ENCODE measurements around the gene SYNE2. TPM values are rescaled to one million over a fixed set of nuclear protein-coding genes. Genes with fewer than 3 reads are reported as not detected.

SYNE2 gene
- total and polyA plus RNA-seq, 2 donors from 2014 or later: 65.9 to 461 TPM

DNA sequence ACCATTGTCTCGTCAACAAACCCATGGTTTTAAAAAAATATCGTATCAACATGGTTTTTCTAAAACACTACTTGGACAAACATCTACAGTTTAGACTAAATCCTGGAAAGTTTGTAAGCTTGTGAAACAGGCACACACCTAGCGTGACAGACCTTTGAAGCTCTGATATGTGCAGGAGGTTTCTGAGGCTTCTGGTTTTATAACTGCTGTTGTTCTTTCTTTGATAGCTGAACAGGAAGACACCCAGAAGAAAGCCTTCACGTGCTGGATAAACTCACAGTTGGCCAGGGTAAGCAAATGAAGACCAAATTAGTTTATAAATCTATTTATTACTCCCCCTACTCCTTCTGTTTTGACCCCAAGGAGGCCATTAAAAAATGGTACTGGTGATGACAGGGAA lies 87.6 kb downstream of the SYNE2 start:
- no peak overlapping the region for H3K9ac ChIP-seq (ENCODE audit: low read length in 3 of 3)
- TF ChIP-seq, protein P1, sequence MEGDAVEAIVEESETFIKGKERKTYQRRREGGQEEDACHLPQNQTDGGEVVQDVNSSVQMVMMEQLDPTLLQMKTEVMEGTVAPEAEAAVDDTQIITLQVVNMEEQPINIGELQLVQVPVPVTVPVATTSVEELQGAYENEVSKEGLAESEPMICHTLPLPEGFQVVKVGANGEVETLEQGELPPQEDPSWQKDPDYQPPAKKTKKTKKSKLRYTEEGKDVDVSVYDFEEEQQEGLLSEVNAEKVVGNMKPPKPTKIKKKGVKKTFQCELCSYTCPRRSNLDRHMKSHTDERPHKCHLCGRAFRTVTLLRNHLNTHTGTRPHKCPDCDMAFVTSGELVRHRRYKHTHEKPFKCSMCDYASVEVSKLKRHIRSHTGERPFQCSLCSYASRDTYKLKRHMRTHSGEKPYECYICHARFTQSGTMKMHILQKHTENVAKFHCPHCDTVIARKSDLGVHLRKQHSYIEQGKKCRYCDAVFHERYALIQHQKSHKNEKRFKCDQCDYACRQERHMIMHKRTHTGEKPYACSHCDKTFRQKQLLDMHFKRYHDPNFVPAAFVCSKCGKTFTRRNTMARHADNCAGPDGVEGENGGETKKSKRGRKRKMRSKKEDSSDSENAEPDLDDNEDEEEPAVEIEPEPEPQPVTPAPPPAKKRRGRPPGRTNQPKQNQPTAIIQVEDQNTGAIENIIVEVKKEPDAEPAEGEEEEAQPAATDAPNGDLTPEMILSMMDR (IDR thresholded peaks at IDR 0.05; ENCODE audit: borderline replicate concordance, extremely low read depth, insufficient read depth): no peak
- H3K27ac ChIP-seq (ENCODE audit: low read depth in 2 of 2, low read length in 2 of 2): no peak overlapping the region
- intact Hi-C loops (cut with DNase I): no loop called here
- peaks cover 0 to 7% (median 4%) of the 10 kb centered on the region in 3 donors for H3K4me1 ChIP-seq (ENCODE audit: control insufficient read depth in 2 of 3, insufficient read depth in 2 of 3, low read depth in 1 of 3, low read length in 3 of 3)
- no peak overlapping the region for H3K4me3 ChIP-seq (ENCODE audit: low read length in 3 of 3)
- FAIRE-seq: no peak
- H3K27me3 ChIP-seq (ENCODE audit: control insufficient read depth, insufficient read depth, low read length): no peaks in the 10 kb centered on the region
- peaks cover 0 to 8% (median 6%) of the 10 kb centered on the region in 3 donors for H3K36me3 ChIP-seq (ENCODE audit: control insufficient read depth in 2 of 3, insufficient read depth in 3 of 3, low read length in 3 of 3)
- H3K9me3 ChIP-seq (ENCODE audit: control insufficient read depth in 2 of 3, insufficient read depth in 1 of 3, low read length in 3 of 3): no peaks in the 10 kb centered on the region
- no peak for DNase-seq

DNA sequence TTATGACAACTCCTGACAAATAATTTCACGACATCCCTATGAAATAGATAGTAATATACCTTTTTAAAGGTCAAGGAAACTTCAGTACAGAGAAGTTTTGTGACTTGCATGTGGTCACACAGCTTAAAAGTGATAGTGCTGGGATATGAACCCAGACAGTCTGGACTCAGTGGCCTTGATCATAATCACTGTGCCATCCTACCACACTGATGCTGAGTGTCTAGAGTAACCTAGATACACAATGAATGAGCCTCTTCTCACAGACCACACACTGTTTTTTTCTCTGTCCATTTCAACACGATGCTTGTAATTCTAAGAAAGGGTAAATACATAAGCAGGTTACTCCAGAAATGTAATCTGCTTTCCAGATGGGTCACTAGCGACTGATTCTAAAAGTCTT lies 88.2 kb downstream of the SYNE2 start:
- DNase-seq (no peak), FAIRE-seq (no peak)
- H3K36me3 ChIP-seq (ENCODE audit: control insufficient read depth in 2 of 3, insufficient read depth in 3 of 3, low read length in 3 of 3): peaks cover 0 to 8% (median 6%) of the 10 kb centered on the region in 3 donors
- no peaks in the 10 kb centered on the region for H3K9me3 ChIP-seq (ENCODE audit: control insufficient read depth in 2 of 3, insufficient read depth in 1 of 3, low read length in 3 of 3)
- intact Hi-C loops (cut with DNase I): no loop called here
- TF ChIP-seq, protein P1 (IDR thresholded peaks at IDR 0.05; ENCODE audit: borderline replicate concordance, extremely low read depth, insufficient read depth): no peak
- no peak overlapping the region for H3K27ac ChIP-seq (ENCODE audit: low read depth in 2 of 2, low read length in 2 of 2)
- peaks cover 0 to 7% (median 4%) of the 10 kb centered on the region in 3 donors for H3K4me1 ChIP-seq (ENCODE audit: control insufficient read depth in 2 of 3, insufficient read depth in 2 of 3, low read depth in 1 of 3, low read length in 3 of 3)
- H3K9ac ChIP-seq (ENCODE audit: low read length in 3 of 3): no peak overlapping the region
- no peaks in the 10 kb centered on the region for H3K27me3 ChIP-seq (ENCODE audit: control insufficient read depth, insufficient read depth, low read length)
- H3K4me3 ChIP-seq (ENCODE audit: low read length in 3 of 3): no peak overlapping the region

DNA sequence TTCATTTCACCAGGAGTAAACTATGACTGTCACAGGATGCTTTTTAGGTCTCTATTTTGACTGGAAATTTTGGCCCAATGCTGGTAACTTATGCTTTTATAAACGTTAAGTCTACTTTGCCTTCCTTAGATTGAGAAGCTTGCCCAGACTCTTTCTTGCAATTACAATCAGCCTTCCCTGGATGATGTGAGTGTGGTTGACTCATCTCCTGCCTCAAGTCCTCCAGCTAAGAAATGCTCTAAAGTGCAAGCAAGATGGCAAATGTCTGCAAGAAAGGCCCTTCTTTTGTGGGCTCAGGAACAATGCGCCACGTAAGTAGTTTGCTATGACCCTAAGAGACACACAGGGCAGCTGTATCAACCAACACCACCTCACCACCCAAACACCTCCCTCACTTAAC lies 96.9 kb downstream of the SYNE2 start:
- Histone ChIP-seq H3K36me3 (ENCODE audit: control insufficient read depth in 2 of 3, insufficient read depth in 3 of 3, low read length in 3 of 3) (peaks cover 4 to 35% (median 14%) of the 10 kb centered on the region in 3 donors), H3K4me1 (ENCODE audit: control insufficient read depth in 2 of 3, insufficient read depth in 2 of 3, low read depth in 1 of 3, low read length in 3 of 3) (peaks cover 0 to 5% (median 0%) of the 10 kb centered on the region in 3 donors), H3K27me3 (ENCODE audit: control insufficient read depth, insufficient read depth, low read length) (no peaks in the 10 kb centered on the region), H3K9me3 (ENCODE audit: control insufficient read depth in 2 of 3, insufficient read depth in 1 of 3, low read length in 3 of 3) (no peaks in the 10 kb centered on the region), H3K4me3 (ENCODE audit: low read length in 3 of 3) (no peak overlapping the region), H3K27ac (ENCODE audit: low read depth in 2 of 2, low read length in 2 of 2) (no peak overlapping the region), H3K9ac (ENCODE audit: low read length in 3 of 3) (no peak overlapping the region)
- FAIRE-seq: no peak
- intact Hi-C loops (cut with DNase I): no loop called here
- TF ChIP-seq, protein P1 (IDR thresholded peaks at IDR 0.05; ENCODE audit: borderline replicate concordance, extremely low read depth, insufficient read depth): no peak
- no peak for DNase-seq

DNA sequence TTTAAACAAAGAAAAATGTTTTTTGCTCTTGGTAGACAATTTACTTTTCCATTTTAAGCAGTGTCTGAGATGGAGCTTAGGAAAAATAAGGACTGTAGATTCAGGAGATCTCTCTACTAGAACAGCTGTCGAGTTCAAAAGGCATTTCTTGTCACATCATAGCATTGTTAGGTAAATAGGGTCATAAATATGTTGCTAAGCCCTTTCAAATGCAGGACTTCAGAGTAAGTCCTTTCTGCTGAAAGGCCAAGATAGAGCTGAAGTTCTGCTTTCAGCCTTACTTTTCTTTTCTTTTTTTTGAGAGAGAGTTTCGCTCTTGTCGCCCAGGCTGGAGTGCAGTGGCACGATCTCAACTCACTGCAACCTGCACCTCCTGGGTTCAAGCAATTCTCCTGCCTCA lies 98.2 kb downstream of the SYNE2 start:
- H3K36me3 ChIP-seq (ENCODE audit: control insufficient read depth in 2 of 3, insufficient read depth in 3 of 3, low read length in 3 of 3): peaks cover 4 to 35% (median 14%) of the 10 kb centered on the region in 3 donors
- peaks cover 0 to 5% (median 0%) of the 10 kb centered on the region in 3 donors for H3K4me1 ChIP-seq (ENCODE audit: control insufficient read depth in 2 of 3, insufficient read depth in 2 of 3, low read depth in 1 of 3, low read length in 3 of 3)
- TF ChIP-seq, protein P1 (IDR thresholded peaks at IDR 0.05; ENCODE audit: borderline replicate concordance, extremely low read depth, insufficient read depth): no peak
- no peaks in the 10 kb centered on the region for H3K27me3 ChIP-seq (ENCODE audit: control insufficient read depth, insufficient read depth, low read length)
- H3K4me3 ChIP-seq (ENCODE audit: low read length in 3 of 3): no peak overlapping the region
- intact Hi-C loops (cut with DNase I): no loop called here
- no peak overlapping the region for H3K9ac ChIP-seq (ENCODE audit: low read length in 3 of 3)
- H3K27ac ChIP-seq (ENCODE audit: low read depth in 2 of 2, low read length in 2 of 2): no peak overlapping the region
- FAIRE-seq: no peak
- no peaks in the 10 kb centered on the region for H3K9me3 ChIP-seq (ENCODE audit: control insufficient read depth in 2 of 3, insufficient read depth in 1 of 3, low read length in 3 of 3)
- no peak for DNase-seq

Measured in kidney (tissue), 14 donors.